ENCODE data around the gene TPSAB1. TPM values are rescaled to one million over a fixed set of nuclear protein-coding genes. Genes with fewer than 3 reads are reported as not detected.
"Not testable (repeated sequence)": the region's sequence is repeated elsewhere in the genome, so short reads cannot be mapped to it uniquely, and the experiment has no call there.

TPSAB1 gene
- total RNA-seq, 2 donors from 2014 or later: 17.7 to 33.6 TPM

GRCh38 chr16:1224558-1224957, 15.9 kb upstream of the TPSAB1 start:
- no peaks in the 10 kb centered on the region for H3K9me3 ChIP-seq
- H3K27me3 ChIP-seq (replicated peaks; ENCODE audit: insufficient read depth): no peaks in the 10 kb centered on the region
- no peak for DNase-seq (ENCODE audit: low spot score)
- 73% methylated on average over 9 of the region's 9 CpGs for WGBS
- no peaks in the 10 kb centered on the region for H3K4me1 ChIP-seq (replicated peaks)
- intact Hi-C loops (cut with DNase I): no loop called here
- TF ChIP-seq POLR2A (IDR thresholded peaks at IDR 0.05) (no peak), POLR2AphosphoS5 (IDR thresholded peaks at IDR 0.05) (no peak)
- TF ChIP-seq, protein P1, sequence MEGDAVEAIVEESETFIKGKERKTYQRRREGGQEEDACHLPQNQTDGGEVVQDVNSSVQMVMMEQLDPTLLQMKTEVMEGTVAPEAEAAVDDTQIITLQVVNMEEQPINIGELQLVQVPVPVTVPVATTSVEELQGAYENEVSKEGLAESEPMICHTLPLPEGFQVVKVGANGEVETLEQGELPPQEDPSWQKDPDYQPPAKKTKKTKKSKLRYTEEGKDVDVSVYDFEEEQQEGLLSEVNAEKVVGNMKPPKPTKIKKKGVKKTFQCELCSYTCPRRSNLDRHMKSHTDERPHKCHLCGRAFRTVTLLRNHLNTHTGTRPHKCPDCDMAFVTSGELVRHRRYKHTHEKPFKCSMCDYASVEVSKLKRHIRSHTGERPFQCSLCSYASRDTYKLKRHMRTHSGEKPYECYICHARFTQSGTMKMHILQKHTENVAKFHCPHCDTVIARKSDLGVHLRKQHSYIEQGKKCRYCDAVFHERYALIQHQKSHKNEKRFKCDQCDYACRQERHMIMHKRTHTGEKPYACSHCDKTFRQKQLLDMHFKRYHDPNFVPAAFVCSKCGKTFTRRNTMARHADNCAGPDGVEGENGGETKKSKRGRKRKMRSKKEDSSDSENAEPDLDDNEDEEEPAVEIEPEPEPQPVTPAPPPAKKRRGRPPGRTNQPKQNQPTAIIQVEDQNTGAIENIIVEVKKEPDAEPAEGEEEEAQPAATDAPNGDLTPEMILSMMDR (IDR thresholded peaks at IDR 0.05): no peak
- no peaks in the 10 kb centered on the region for H3K36me3 ChIP-seq
- no peak overlapping the region for H3K27ac ChIP-seq
- H3K4me3 ChIP-seq: no peak overlapping the region

DNA sequence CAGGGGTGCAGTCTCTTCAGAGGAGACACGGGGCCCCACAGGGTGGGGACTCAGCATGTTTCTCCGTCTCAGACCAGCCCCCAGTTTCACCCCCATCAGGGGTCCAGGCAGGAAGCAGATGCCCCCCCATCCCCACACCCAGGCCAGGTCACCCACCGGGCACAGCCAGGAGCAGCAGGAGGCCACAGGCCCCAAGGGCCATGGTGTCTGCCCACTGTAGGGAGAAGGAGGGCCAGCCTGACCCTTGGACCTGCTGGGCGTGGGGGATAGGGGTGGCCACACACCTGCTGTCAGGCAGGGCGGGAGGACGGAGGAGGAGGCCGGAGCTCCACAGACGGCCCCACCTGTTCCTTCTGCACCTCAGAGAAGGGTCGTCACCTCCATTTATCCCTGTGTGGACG, 15.5 kb upstream of the TPSAB1 start, which contains the start of gene TPSG1:
Gene TPSG1, minus strand, starts transcription at position 218 of the 401 bp plus-strand sequence. Its CDS starts 16 bp downstream, at position 202.
- intact Hi-C loops (cut with DNase I): no loop called here
- Histone ChIP-seq H3K4me3 (no peak within 1 kb of the TSS), H3K27ac (no peak within 1 kb of the TSS), H3K36me3 (no peaks in the 10 kb centered on the region), H3K9me3 (no peaks in the 10 kb centered on the region), H3K4me1 (replicated peaks) (no peaks in the 10 kb centered on the region), H3K27me3 (replicated peaks; ENCODE audit: insufficient read depth) (no peaks in the 10 kb centered on the region)
- WGBS: 58% methylated on average over 10 of the region's 10 CpGs
- TF ChIP-seq, protein P1 (IDR thresholded peaks at IDR 0.05): no peak
- TF ChIP-seq POLR2AphosphoS5 (IDR thresholded peaks at IDR 0.05): no peak
- no peak for TF ChIP-seq POLR2A (IDR thresholded peaks at IDR 0.05)
- no peak for DNase-seq (ENCODE audit: low spot score)

- H3K4me1 ChIP-seq (replicated peaks); H3K27me3 ChIP-seq (replicated peaks; ENCODE audit: insufficient read depth); H3K36me3 ChIP-seq; H3K9me3 ChIP-seq; H3K4me3 ChIP-seq; intact Hi-C loops (cut with DNase I); DNase-seq (ENCODE audit: low spot score); H3K27ac ChIP-seq: not testable (repeated sequence)
- 35% methylated on average over 21 of the region's 24 CpGs for WGBS
These were observed 14.7 kb upstream of the TPSAB1 start for GRCh38 chr16:1225728-1226311.

GRCh38 chr16:1226692-1227091, 13.8 kb upstream of the TPSAB1 start:
- H3K27me3 ChIP-seq (replicated peaks; ENCODE audit: insufficient read depth); H3K27ac ChIP-seq; H3K4me3 ChIP-seq; intact Hi-C loops (cut with DNase I); H3K36me3 ChIP-seq; H3K4me1 ChIP-seq (replicated peaks); DNase-seq (ENCODE audit: low spot score); H3K9me3 ChIP-seq: not testable (repeated sequence)
- 28% methylated on average over 12 of the region's 14 CpGs for WGBS

DNA sequence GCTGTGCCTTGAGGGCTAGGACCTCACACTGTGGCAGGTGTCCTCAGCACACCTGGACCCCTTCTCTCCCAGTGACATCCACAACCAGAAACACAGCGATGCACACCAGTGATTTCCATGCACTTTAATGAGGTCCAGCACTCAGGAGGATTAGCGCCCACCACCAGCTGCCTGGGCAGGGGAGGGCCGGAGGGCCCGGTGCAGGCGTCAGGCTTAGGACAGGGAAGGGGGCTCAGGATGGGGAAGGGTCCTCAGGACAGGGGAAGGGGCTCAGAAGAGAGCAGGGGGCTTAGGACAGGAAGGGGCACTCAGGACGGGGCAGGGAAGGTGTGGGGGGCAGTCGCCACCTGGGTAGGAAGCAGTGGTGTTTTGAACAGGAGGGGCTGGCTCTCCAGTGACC, 12.3 kb upstream of the TPSAB1 start:
- H3K4me3 ChIP-seq; intact Hi-C loops (cut with DNase I); H3K27ac ChIP-seq; H3K4me1 ChIP-seq (replicated peaks); H3K36me3 ChIP-seq; H3K27me3 ChIP-seq (replicated peaks; ENCODE audit: insufficient read depth); H3K9me3 ChIP-seq; DNase-seq (ENCODE audit: low spot score): not testable (repeated sequence)
- 62% methylated on average over 7 of the region's 7 CpGs for WGBS

GRCh38 chr16:1229476-1229875, 11.0 kb upstream of the TPSAB1 start:
- H3K9me3 ChIP-seq; intact Hi-C loops (cut with DNase I); H3K4me1 ChIP-seq (replicated peaks); H3K36me3 ChIP-seq; H3K4me3 ChIP-seq; H3K27me3 ChIP-seq (replicated peaks; ENCODE audit: insufficient read depth); DNase-seq (ENCODE audit: low spot score); H3K27ac ChIP-seq: not testable (repeated sequence)
- WGBS: no CpG with 5 or more reads among the region's 13 CpGs

GRCh38 chr16:1230084-1230470, 10.4 kb upstream of the TPSAB1 start, which contains the start of gene TPSB2:
Gene TPSB2 (minus strand): TSS chr16:1230184. CDS start chr16:1229951, 233 bp downstream.
- H3K36me3 ChIP-seq; H3K4me1 ChIP-seq (replicated peaks); intact Hi-C loops (cut with DNase I); DNase-seq (ENCODE audit: low spot score); H3K27ac ChIP-seq; H3K9me3 ChIP-seq; H3K4me3 ChIP-seq; H3K27me3 ChIP-seq (replicated peaks; ENCODE audit: insufficient read depth): not testable (repeated sequence)
- no CpG with 5 or more reads among the region's 11 CpGs for WGBS

- H3K27ac ChIP-seq; H3K36me3 ChIP-seq; H3K4me3 ChIP-seq; intact Hi-C loops (cut with DNase I); H3K27me3 ChIP-seq (replicated peaks; ENCODE audit: insufficient read depth); H3K9me3 ChIP-seq; H3K4me1 ChIP-seq (replicated peaks); DNase-seq (ENCODE audit: low spot score): not testable (repeated sequence)
- 69% methylated on average over 15 of the region's 17 CpGs for WGBS
These were observed 9.9 kb upstream of the TPSAB1 start for GRCh38 chr16:1230471-1231212.

GRCh38 chr16:1231301-1231700, 9.2 kb upstream of the TPSAB1 start:
- 88% methylated on average over 3 of the region's 7 CpGs for WGBS

GRCh38 chr16:1232049-1232748, 8.3 kb upstream of the TPSAB1 start:
- H3K27ac ChIP-seq; intact Hi-C loops (cut with DNase I); H3K27me3 ChIP-seq (replicated peaks; ENCODE audit: insufficient read depth); H3K4me1 ChIP-seq (replicated peaks); H3K4me3 ChIP-seq; DNase-seq (ENCODE audit: low spot score); H3K36me3 ChIP-seq; H3K9me3 ChIP-seq: not testable (repeated sequence)
- WGBS: no CpG with 5 or more reads among the region's 47 CpGs

More at GRCh38 chr16:1231301-1231700, 9.2 kb upstream of the TPSAB1 start:
- H3K4me3 ChIP-seq; H3K36me3 ChIP-seq; H3K4me1 ChIP-seq (replicated peaks); intact Hi-C loops (cut with DNase I); DNase-seq (ENCODE audit: low spot score); H3K27ac ChIP-seq; H3K9me3 ChIP-seq; H3K27me3 ChIP-seq (replicated peaks; ENCODE audit: insufficient read depth): not testable (repeated sequence)

Measured in prostate gland (tissue), 2 donors.